Lower lobe of right lung (tissue), 2 donors: ENCODE data around the gene PLEKHB2. TPM values are rescaled to one million over a fixed set of nuclear protein-coding genes. Genes with fewer than 3 reads are reported as not detected.

Source experiments
- ATAC-seq, 2 donors: fragments of 200-7000 bp; cut with Tn5 transposase; one replicate each; pipeline ENCODE4 v1.9.1; 2020 to 2022; ENCODE audit warnings: mild to moderate bottlenecking in 2 of 2, moderate library complexity in 2 of 2
- DNase-seq: peaks from one replicate; pipeline ENCODE4 v3.0.0-alpha.2; 2020
- H3K27ac ChIP-seq: fragments of 200-600 bp; one replicate; pipeline ENCODE4 v1.8.0; 2022
- H3K27me3 ChIP-seq: fragments of 200-600 bp; one replicate; pipeline ENCODE4 v1.8.0; 2022; ENCODE audit warnings: low read depth
- H3K36me3 ChIP-seq: fragments of 200-600 bp; one replicate; pipeline ENCODE4 v1.8.0; 2022; ENCODE audit warnings: mild to moderate bottlenecking
- H3K4me1 ChIP-seq: fragments of 200-600 bp; one replicate; pipeline ENCODE4 v1.8.0; 2022
- H3K4me3 ChIP-seq: fragments of 200-600 bp; one replicate; pipeline ENCODE4 v1.8.0; 2022; ENCODE audit warnings: mild to moderate bottlenecking
- H3K9me3 ChIP-seq: fragments of 200-600 bp; one replicate; pipeline ENCODE4 v1.8.0; 2022
- CTCF ChIP-seq: fragments of 200-600 bp; IDR thresholded peaks from one replicate; pipeline ENCODE4 v1.8.0; 2022; ENCODE audit warnings: antibody characterized with exemption, mild to moderate bottlenecking
- intact Hi-C: fragments of 100-400 bp; cut with DNase I; formaldehyde crosslinking; loops from one replicate; pipeline ENCODE4 v1.11.0; 2022
- long read RNA-seq: library from polyadenylated mRNA; unstranded; transcript quantifications from one replicate; pipeline ENCODE4 v2.0.0, GENCODE V29; 2021
- total RNA-seq: library from RNA; stranded (reverse); fragmentation: NEBNext Ultra II Directional; extraction: Animal tissue kit (Norgen Biotek cat#: 25700); gene quantifications from one replicate; pipeline ENCODE4 v1.2.1, GENCODE V29; 2021
- donor health status: DM: no; HTN: yes; CAD: no; lungs with severe emphysema.

Gene PLEKHB2
- total RNA-seq, result 91.4 TPM
- long read RNA-seq, full-length matches to known transcripts, result 32 of 176 reads
- long read RNA-seq, partial matches to known transcripts, result 43 of 176 reads
- long read RNA-seq, other reads (novel, unspliced or antisense), result 101 of 176 reads

- Histone ChIP-seq H3K27me3 (no peaks in the 10 kb centered on the region), H3K27ac (peak within 1 kb of the TSS; percentile 96), H3K9me3 (no peaks in the 10 kb centered on the region), H3K4me1 (peaks cover 26% of the 10 kb centered on the region), H3K36me3 (no peaks in the 10 kb centered on the region), H3K4me3 (peak within 1 kb of the TSS; percentile 88)
- intact Hi-C loops, result no loop called here
- ATAC-seq (peak; percentile 94), DNase-seq (peak; percentile 93)
- TF ChIP-seq CTCF, result peak; percentile 36
These were observed at the start of gene PLEKHB2 for GRCh38 chr2:131105156-131105949. Gene PLEKHB2 (plus strand): TSS chr2:131105336. CDS start chr2:131120942, 15,606 bp downstream.

- no peaks in the 10 kb centered on the region for H3K27me3 ChIP-seq
- H3K4me3 ChIP-seq, result no peak overlapping the region
- peaks cover 8% of the 10 kb centered on the region for H3K4me1 ChIP-seq
- H3K27ac ChIP-seq, result no peak overlapping the region
- no peak for ATAC-seq
- peaks cover 82% of the 10 kb centered on the region for H3K36me3 ChIP-seq
- no peaks in the 10 kb centered on the region for H3K9me3 ChIP-seq
- no peak for DNase-seq
- no peak for TF ChIP-seq CTCF
- intact Hi-C loops, result no loop called here
These were observed 48.8 kb upstream of the PLEKHB2 start for GRCh38 chr2:131056204-131056931.

GRCh38 chr2:131056932-131057287 is 48.2 kb upstream of the PLEKHB2 start:
- no peak for TF ChIP-seq CTCF
- ATAC-seq (no peak), DNase-seq (no peak)
- H3K4me3 ChIP-seq, result no peak overlapping the region
- H3K27ac ChIP-seq, result no peak overlapping the region
- no peaks in the 10 kb centered on the region for H3K9me3 ChIP-seq
- intact Hi-C loops, result no loop called here
- peaks cover 8% of the 10 kb centered on the region for H3K4me1 ChIP-seq
- peaks cover 78% of the 10 kb centered on the region for H3K36me3 ChIP-seq
- H3K27me3 ChIP-seq, result no peaks in the 10 kb centered on the region

GRCh38 chr2:131058214-131058843 is 46.8 kb upstream of the PLEKHB2 start:
- Histone ChIP-seq H3K36me3 (peaks cover 75% of the 10 kb centered on the region), H3K9me3 (no peaks in the 10 kb centered on the region), H3K27me3 (no peaks in the 10 kb centered on the region), H3K4me3 (no peak overlapping the region), H3K4me1 (peaks cover 8% of the 10 kb centered on the region), H3K27ac (no peak overlapping the region)
- ATAC-seq (no peak), DNase-seq (no peak)
- intact Hi-C loops, result no loop called here
- no peak for TF ChIP-seq CTCF

GRCh38 chr2:131058920-131059319 is 46.2 kb upstream of the PLEKHB2 start:
- TF ChIP-seq CTCF, result no peak
- intact Hi-C loops, result no loop called here
- peaks cover 8% of the 10 kb centered on the region for H3K4me1 ChIP-seq
- no peaks in the 10 kb centered on the region for H3K27me3 ChIP-seq
- H3K4me3 ChIP-seq, result no peak overlapping the region
- ATAC-seq (no peak), DNase-seq (no peak)
- no peak overlapping the region for H3K27ac ChIP-seq
- no peaks in the 10 kb centered on the region for H3K9me3 ChIP-seq
- H3K36me3 ChIP-seq, result peaks cover 69% of the 10 kb centered on the region
